HepG2 (cell line): ENCODE results near the gene TOR1A. TPM values are rescaled to one million over a fixed set of nuclear protein-coding genes. Genes with fewer than 3 reads are reported as not detected.

Source experiments
- ATAC-seq: fragments of 200-7000 bp; cut with Tn5 transposase; 3 replicates; pipeline ENCODE4 v1.9.1; 2020; ENCODE audit warnings: mild to moderate bottlenecking, moderate library complexity
- BruUV-seq: library from RNA; stranded (reverse); fragments of 400-500 nt; replicated peaks from 2 replicates; lab custom pipeline; 2021; lab: Mats Ljungman, UMichigan
- CTCF ChIA-PET: fragments of 300-600 bp; formaldehyde crosslinking; extraction: SDS; loops from one replicate; lab custom pipeline; 2021; ENCODE audit warnings: low total read pairs, inconsistent platforms, low intra/inter-chr PET ratio; lab: Yijun Ruan, JAX
- POLR2A ChIA-PET: fragments of 350-600 bp; sonication (Branson Sonifier 250); formaldehyde crosslinking; loops from one replicate; lab custom pipeline; 2020; ENCODE audit warnings: antibody characterized with exemption, inconsistent platforms; lab: Yijun Ruan, JAX
- DNase-seq: peaks from one replicate; pipeline ENCODE4 v3.0.0-alpha.2; 2015; ENCODE audit warnings: low spot score
- FAIRE-seq: peaks from 3 replicates; lab custom pipeline; 2011; peaks lifted over from hg19 to GRCh38; lab: Jason Lieb, UNC
- H2AFZ ChIP-seq: one replicate; pipeline ENCODE4 v1.6.1; 2011; ENCODE audit warnings: low read length, inconsistent platforms
- H3K27ac ChIP-seq: fragments of 300-600 bp; 3 replicates; pipeline ENCODE4 v1.8.0; 2011; ENCODE audit warnings: mixed run types, mild to moderate bottlenecking, mixed read lengths, low read length, inconsistent platforms; ENCODE audit not compliant: insufficient read depth; ENCODE audit errors: extremely low read length
- H3K27me3 ChIP-seq, 2 experiments: fragments of 200-600 bp in 1 of 2; 2 replicates in 1 of 2; 3 replicates in 1 of 2; pipeline versions ENCODE4 v1.6.0 to v1.8.0; 2011; ENCODE audit warnings: low read length in 2 of 2, mild to moderate bottlenecking in 2 of 2, moderate library complexity in 2 of 2, inconsistent platforms in 1 of 2; ENCODE audit not compliant: insufficient read depth in 2 of 2, control insufficient read depth in 1 of 2
- H3K36me3 ChIP-seq, 2 experiments: fragments of 200-600 bp in 1 of 2; replicated peaks in 1 of 2; 2 replicates in 1 of 2; 3 replicates in 1 of 2; pipeline versions ENCODE4 v1.5.1 to v1.8.0; 2011; ENCODE audit warnings: low read length in 2 of 2, inconsistent platforms in 1 of 2; ENCODE audit not compliant: insufficient read depth in 2 of 2, control insufficient read depth in 1 of 2
- H3K4me1 ChIP-seq: 2 replicates; pipeline ENCODE4 v1.5.1; 2012; ENCODE audit warnings: low read length, inconsistent platforms; ENCODE audit not compliant: insufficient read depth
- H3K4me2 ChIP-seq: 2 replicates; pipeline ENCODE4 v1.6.0; 2011; ENCODE audit warnings: low read depth, low read length, inconsistent platforms
- H3K4me3 ChIP-seq, 3 experiments: fragments of 200-600 bp in 1 of 3; sonication (generic), shearing (Covaris generic) in 1 of 3; replicated peaks in 1 of 3; 2 replicates each; pipeline ENCODE4 v1.5.1; 2011 to 2016; ENCODE audit warnings: low read length in 3 of 3, inconsistent platforms in 2 of 3, low read depth in 2 of 3, mild to moderate bottlenecking in 2 of 3, control low read depth in 1 of 3, mixed read lengths in 1 of 3; ENCODE audit not compliant: insufficient read depth in 1 of 3
- H3K79me2 ChIP-seq: one replicate; pipeline ENCODE4 v1.6.1; 2011; ENCODE audit warnings: low read length, inconsistent platforms; ENCODE audit not compliant: insufficient read depth
- H3K9ac ChIP-seq: 2 replicates; pipeline ENCODE4 v1.6.0; 2011; ENCODE audit warnings: mild to moderate bottlenecking, low read depth, low read length, inconsistent platforms; ENCODE audit not compliant: insufficient read depth
- H3K9me3 ChIP-seq: 2 replicates; pipeline ENCODE4 v1.5.1; 2012; ENCODE audit warnings: mild to moderate bottlenecking, low read length
- H4K20me1 ChIP-seq: 2 replicates; pipeline ENCODE4 v1.6.0; 2011; ENCODE audit warnings: inconsistent platforms, mild to moderate bottlenecking, low read length, moderate library complexity; ENCODE audit not compliant: insufficient read depth
- LBX2 ChIP-seq: sonication (generic); formaldehyde crosslinking; IDR thresholded peaks from 2 replicates; pipeline ENCODE4 v1.5.0; 2020; ENCODE audit warnings: missing genetic modification reagents, mild to moderate bottlenecking, borderline replicate concordance
- NCOA1 ChIP-seq: sonication (generic); formaldehyde crosslinking; IDR thresholded peaks from 2 replicates; pipeline ENCODE4 v1.9.0; 2021; ENCODE audit warnings: missing genetic modification reagents
- NCOR1 ChIP-seq: fragments of 200-600 bp; sonication (generic); IDR thresholded peaks from 2 replicates; pipeline ENCODE4 v1.7.0; 2017; ENCODE audit warnings: antibody characterized with exemption, low read length, borderline replicate concordance
- PHF20 ChIP-seq: sonication (generic); formaldehyde crosslinking; IDR thresholded peaks from 2 replicates; pipeline ENCODE4 v1.5.0; 2020; ENCODE audit warnings: mild to moderate bottlenecking, missing genetic modification reagents
- RAD21 ChIP-seq: fragments of 450-650 bp; formaldehyde crosslinking; IDR thresholded peaks from 2 replicates; pipeline ENCODE4 v1.5.0; 2020; ENCODE audit warnings: mild to moderate bottlenecking
- SIX1 ChIP-seq: sonication (generic); formaldehyde crosslinking; IDR thresholded peaks from 2 replicates; pipeline ENCODE4 v1.4.0; 2020; ENCODE audit warnings: missing genetic modification reagents, borderline replicate concordance
- SP140L ChIP-seq: sonication (generic); formaldehyde crosslinking; IDR thresholded peaks from 2 replicates; pipeline ENCODE4 v1.4.0; 2020; ENCODE audit warnings: missing genetic modification reagents, borderline replicate concordance
- U2AF1 ChIP-seq: fragments of 200-400 bp; formaldehyde crosslinking; optimal IDR thresholded peaks from 2 replicates; pipeline ENCODE3; 2017; ENCODE audit warnings: mild to moderate bottlenecking, low read depth, low read length
- ZBTB3 ChIP-seq: sonication (generic); formaldehyde crosslinking; IDR thresholded peaks from 2 replicates; pipeline ENCODE4 v1.4.0; 2020; ENCODE audit warnings: low read depth, mild to moderate bottlenecking, moderate library complexity, missing genetic modification reagents, borderline replicate concordance
- ZEB1 ChIP-seq: IDR thresholded peaks from 2 replicates; pipeline ENCODE4 v1.6.1; 2012; ENCODE audit warnings: mild to moderate bottlenecking, low read depth, inconsistent platforms; ENCODE audit not compliant: insufficient replicate concordance
- ZNF33A ChIP-seq: sonication (generic); formaldehyde crosslinking; IDR thresholded peaks from 2 replicates; pipeline ENCODE4 v1.5.1; 2020; ENCODE audit warnings: missing genetic modification reagents, mild to moderate bottlenecking, moderate library complexity, borderline replicate concordance
- ZNF367 ChIP-seq: sonication (generic); formaldehyde crosslinking; IDR thresholded peaks from 2 replicates; pipeline ENCODE4 v1.4.0; 2020; ENCODE audit warnings: missing genetic modification reagents, borderline replicate concordance
- ZNF577 ChIP-seq: sonication (generic); formaldehyde crosslinking; IDR thresholded peaks from 2 replicates; pipeline ENCODE4 v1.4.0; 2020; ENCODE audit warnings: mild to moderate bottlenecking, low read depth, missing genetic modification reagents, borderline replicate concordance
- WGBS: methylation state at CpG from one replicate; pipeline ENCODE4 v1.1.6; 2017; ENCODE audit warnings: low lambda C conversion rate; 5-methylcytosine and 5-hydroxymethylcytosine counted together
- in situ Hi-C: cut with HindIII; loops from 2 replicates; pipeline ENCODE4 v1.10.0; 2017; ENCODE audit warnings: low pct_unique_long_range_greater_than_20kb; ENCODE audit not compliant: extremely low pct_ligation_motif_present
- intact Hi-C: fragments of 100-400 bp; cut with micrococcal nuclease; formaldehyde crosslinking; loops from one replicate; pipeline ENCODE4 v1.10.0; 2022; ENCODE audit not compliant: unreplicated experiment
- polyA plus RNA-seq, 8 experiments: library from polyadenylated mRNA; depleted of rRNA in 3 of 8; stranded (reverse) in 7 of 8; unstranded in 1 of 8; fragments of >200 nt; fragmentation: Illumina TruSeq in 4 of 8; extraction: Trizol in 4 of 8; gene quantifications; 2 replicates each; pipeline versions ENCODE4 v1.2.1 to v1.2.3, GENCODE V29; 2011 to 2016; ENCODE audit warnings: low read depth in 4 of 8, missing spikeins in 1 of 8, mixed read lengths in 1 of 8; ENCODE audit not compliant: insufficient read depth in 1 of 8
- total RNA-seq, 5 experiments: library from RNA; depleted of rRNA; stranded (reverse); fragments of >200 nt; fragmentation: Illumina TruSeq; extraction: Trizol; gene quantifications; 2 replicates each; pipeline ENCODE4 v1.2.3, GENCODE V29; 2016; ENCODE audit warnings: low read depth in 1 of 5
- TF ChIP-seq, protein P1 (sequence below): sonication (generic); formaldehyde crosslinking; IDR thresholded peaks from 2 replicates; pipeline ENCODE4 v1.4.0; 2020; ENCODE audit warnings: mild to moderate bottlenecking, missing genetic modification reagents
- TF ChIP-seq, protein P2 (sequence below): sonication (generic); formaldehyde crosslinking; conservative IDR thresholded peaks from 2 replicates; pipeline ENCODE4 v1.4.0; 2020; ENCODE audit warnings: missing genetic modification reagents
- TF ChIP-seq, protein P3 (sequence below): sonication (generic); formaldehyde crosslinking; IDR thresholded peaks from 2 replicates; pipeline ENCODE4 v1.4.0; 2020; ENCODE audit warnings: missing genetic modification reagents, borderline replicate concordance
- TF ChIP-seq, protein P4 (sequence below): sonication (generic); formaldehyde crosslinking; IDR thresholded peaks from 2 replicates; pipeline ENCODE4 v1.8.1; 2023; ENCODE audit warnings: missing genetic modification reagents, mild to moderate bottlenecking, borderline replicate concordance

The TOR1A gene
- total and polyA plus RNA-seq, 2 of the 13 experiments (the other 11 are each of a cell fraction or from before 2014, with no cell fraction given) = 31.6 to 41.4 TPM

DNA sequence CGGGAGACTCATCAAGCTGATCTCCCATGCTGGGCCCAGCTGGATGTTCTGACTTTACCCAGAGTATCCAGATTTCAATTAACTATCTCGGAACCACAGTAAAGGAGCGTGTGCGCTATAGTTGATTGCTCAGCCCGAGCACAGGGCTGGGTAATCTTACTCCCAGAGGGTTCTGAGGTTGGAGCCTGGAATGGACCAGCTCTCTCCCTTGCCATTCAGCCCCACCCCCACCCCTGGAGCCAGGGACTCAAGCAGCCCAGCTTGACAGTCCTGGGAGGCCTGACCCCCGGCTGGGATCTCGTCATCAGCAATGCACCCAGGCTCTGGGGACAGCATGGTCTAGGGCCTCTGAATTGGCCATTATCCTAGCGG lies 47.4 kb downstream of the TOR1A start:
- FAIRE-seq (no peak), DNase-seq (no peak), ATAC-seq (no peak)
- Histone ChIP-seq H3K36me3 (no peaks in the 10 kb centered on the region), H3K4me1 (peaks cover 25% of the 10 kb centered on the region), H3K79me2 (no peaks in the 10 kb centered on the region), H2AFZ (no peak overlapping the region), H3K27me3 (peaks cover 0 to 6% of the 10 kb centered on the region in 2 experiments; a peak in 4 of 5 replicates), H3K9me3 (no peaks in the 10 kb centered on the region), H3K9ac (no peak overlapping the region), H3K4me2 (peak overlapping the region; percentile 50; the same call in 1 of the 2 replicates), H4K20me1 (no peaks in the 10 kb centered on the region), H3K4me3 (no peak overlapping the region), H3K27ac (no peak overlapping the region)
- no TSS peak for BruUV-seq
- WGBS = 59% methylated on average over 5 of the region's 8 CpGs
- in situ Hi-C loops = no loop called here
- intact Hi-C loops = no loop called here
- POLR2A ChIA-PET = no interaction called here
- CTCF ChIA-PET = no interaction called here
- TF ChIP-seq ZNF367 (CRISPR knock-in tag) (no peak), ZNF33A (no peak), RAD21 (no peak), SIX1 (no peak), U2AF1 (no peak), LBX2 (CRISPR knock-in tag) (no peak), NCOR1 (no peak), ZEB1 (no peak), SP140L (CRISPR knock-in tag) (no peak), PHF20 (CRISPR knock-in tag) (no peak), ZBTB3 (CRISPR knock-in tag) (no peak), NCOA1 (CRISPR knock-in tag) (no peak), ZNF577 (CRISPR knock-in tag) (no peak)
- TF ChIP-seq, protein P1, sequence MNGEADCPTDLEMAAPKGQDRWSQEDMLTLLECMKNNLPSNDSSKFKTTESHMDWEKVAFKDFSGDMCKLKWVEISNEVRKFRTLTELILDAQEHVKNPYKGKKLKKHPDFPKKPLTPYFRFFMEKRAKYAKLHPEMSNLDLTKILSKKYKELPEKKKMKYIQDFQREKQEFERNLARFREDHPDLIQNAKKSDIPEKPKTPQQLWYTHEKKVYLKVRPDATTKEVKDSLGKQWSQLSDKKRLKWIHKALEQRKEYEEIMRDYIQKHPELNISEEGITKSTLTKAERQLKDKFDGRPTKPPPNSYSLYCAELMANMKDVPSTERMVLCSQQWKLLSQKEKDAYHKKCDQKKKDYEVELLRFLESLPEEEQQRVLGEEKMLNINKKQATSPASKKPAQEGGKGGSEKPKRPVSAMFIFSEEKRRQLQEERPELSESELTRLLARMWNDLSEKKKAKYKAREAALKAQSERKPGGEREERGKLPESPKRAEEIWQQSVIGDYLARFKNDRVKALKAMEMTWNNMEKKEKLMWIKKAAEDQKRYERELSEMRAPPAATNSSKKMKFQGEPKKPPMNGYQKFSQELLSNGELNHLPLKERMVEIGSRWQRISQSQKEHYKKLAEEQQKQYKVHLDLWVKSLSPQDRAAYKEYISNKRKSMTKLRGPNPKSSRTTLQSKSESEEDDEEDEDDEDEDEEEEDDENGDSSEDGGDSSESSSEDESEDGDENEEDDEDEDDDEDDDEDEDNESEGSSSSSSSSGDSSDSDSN (CRISPR knock-in tag) = no peak
- TF ChIP-seq, protein P2, sequence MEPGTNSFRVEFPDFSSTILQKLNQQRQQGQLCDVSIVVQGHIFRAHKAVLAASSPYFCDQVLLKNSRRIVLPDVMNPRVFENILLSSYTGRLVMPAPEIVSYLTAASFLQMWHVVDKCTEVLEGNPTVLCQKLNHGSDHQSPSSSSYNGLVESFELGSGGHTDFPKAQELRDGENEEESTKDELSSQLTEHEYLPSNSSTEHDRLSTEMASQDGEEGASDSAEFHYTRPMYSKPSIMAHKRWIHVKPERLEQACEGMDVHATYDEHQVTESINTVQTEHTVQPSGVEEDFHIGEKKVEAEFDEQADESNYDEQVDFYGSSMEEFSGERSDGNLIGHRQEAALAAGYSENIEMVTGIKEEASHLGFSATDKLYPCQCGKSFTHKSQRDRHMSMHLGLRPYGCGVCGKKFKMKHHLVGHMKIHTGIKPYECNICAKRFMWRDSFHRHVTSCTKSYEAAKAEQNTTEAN (CRISPR knock-in tag) = no peak
- TF ChIP-seq, protein P3, sequence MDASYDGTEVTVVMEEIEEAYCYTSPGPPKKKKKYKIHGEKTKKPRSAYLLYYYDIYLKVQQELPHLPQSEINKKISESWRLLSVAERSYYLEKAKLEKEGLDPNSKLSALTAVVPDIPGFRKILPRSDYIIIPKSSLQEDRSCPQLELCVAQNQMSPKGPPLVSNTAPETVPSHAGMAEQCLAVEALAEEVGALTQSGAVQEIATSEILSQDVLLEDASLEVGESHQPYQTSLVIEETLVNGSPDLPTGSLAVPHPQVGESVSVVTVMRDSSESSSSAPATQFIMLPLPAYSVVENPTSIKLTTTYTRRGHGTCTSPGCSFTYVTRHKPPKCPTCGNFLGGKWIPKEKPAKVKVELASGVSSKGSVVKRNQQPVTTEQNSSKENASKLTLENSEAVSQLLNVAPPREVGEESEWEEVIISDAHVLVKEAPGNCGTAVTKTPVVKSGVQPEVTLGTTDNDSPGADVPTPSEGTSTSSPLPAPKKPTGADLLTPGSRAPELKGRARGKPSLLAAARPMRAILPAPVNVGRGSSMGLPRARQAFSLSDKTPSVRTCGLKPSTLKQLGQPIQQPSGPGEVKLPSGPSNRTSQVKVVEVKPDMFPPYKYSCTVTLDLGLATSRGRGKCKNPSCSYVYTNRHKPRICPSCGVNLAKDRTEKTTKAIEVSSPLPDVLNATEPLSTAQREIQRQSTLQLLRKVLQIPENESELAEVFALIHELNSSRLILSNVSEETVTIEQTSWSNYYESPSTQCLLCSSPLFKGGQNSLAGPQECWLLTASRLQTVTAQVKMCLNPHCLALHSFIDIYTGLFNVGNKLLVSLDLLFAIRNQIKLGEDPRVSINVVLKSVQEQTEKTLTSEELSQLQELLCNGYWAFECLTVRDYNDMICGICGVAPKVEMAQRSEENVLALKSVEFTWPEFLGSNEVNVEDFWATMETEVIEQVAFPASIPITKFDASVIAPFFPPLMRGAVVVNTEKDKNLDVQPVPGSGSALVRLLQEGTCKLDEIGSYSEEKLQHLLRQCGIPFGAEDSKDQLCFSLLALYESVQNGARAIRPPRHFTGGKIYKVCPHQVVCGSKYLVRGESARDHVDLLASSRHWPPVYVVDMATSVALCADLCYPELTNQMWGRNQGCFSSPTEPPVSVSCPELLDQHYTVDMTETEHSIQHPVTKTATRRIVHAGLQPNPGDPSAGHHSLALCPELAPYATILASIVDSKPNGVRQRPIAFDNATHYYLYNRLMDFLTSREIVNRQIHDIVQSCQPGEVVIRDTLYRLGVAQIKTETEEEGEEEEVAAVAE = no peak
- TF ChIP-seq, protein P4, sequence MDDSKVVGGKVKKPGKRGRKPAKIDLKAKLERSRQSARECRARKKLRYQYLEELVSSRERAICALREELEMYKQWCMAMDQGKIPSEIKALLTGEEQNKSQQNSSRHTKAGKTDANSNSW (CRISPR knock-in tag) = no peak
